NB4 (cell line): ENCODE measurements around the gene LTBP1.

Experiments used
- DNase-seq: peaks from one replicate; pipeline ENCODE4 v3.0.0; 2010; ENCODE audit warnings: low read depth
- H3K4me3 ChIP-seq: one replicate; pipeline ENCODE4 v1.5.1; 2011; ENCODE audit warnings: mild to moderate bottlenecking, low read depth, low read length, moderate library complexity
- CTCF ChIP-seq: IDR thresholded peaks from one replicate; pipeline ENCODE4 v1.5.1; 2012; ENCODE audit warnings: low read depth, low read length
- MAX ChIP-seq: IDR thresholded peaks from 2 replicates; pipeline ENCODE4 v1.6.1; 2011; ENCODE audit warnings: low read depth, low read length
- MYC ChIP-seq: IDR thresholded peaks from 2 replicates; pipeline ENCODE4 v1.6.1; 2011; ENCODE audit warnings: low read depth, low read length
- POLR2A ChIP-seq: IDR thresholded peaks from 2 replicates; pipeline ENCODE4 v1.6.1; 2011; ENCODE audit warnings: mild to moderate bottlenecking; ENCODE audit not compliant: insufficient read length; ENCODE audit errors: extremely low read depth

The LTBP1 gene

GRCh38 chr2:33093283-33093993, 146.7 kb downstream of the LTBP1 start:
- no peak for DNase-seq
- H3K4me3 ChIP-seq, result no peak overlapping the region
- no peak for TF ChIP-seq MYC
- TF ChIP-seq MAX, result no peak
- no peak for TF ChIP-seq CTCF
- TF ChIP-seq POLR2A, result no peak

- no peak for DNase-seq
- TF ChIP-seq POLR2A (no peak), MYC (no peak), CTCF (no peak), MAX (no peak)
- H3K4me3 ChIP-seq, result no peak overlapping the region
Observed at GRCh38 chr2:33094303-33094702, 147.6 kb downstream of the LTBP1 start.

GRCh38 chr2:33099989-33100388, 153.2 kb downstream of the LTBP1 start:
- no peak overlapping the region for H3K4me3 ChIP-seq
- no peak for DNase-seq
- TF ChIP-seq MAX (no peak), POLR2A (no peak), CTCF (no peak)

GRCh38 chr2:33100921-33101320, 154.2 kb downstream of the LTBP1 start:
- no peak for TF ChIP-seq MAX
- no peak for TF ChIP-seq MYC
- no peak for TF ChIP-seq CTCF
- no peak for DNase-seq

GRCh38 chr2:33104052-33104623, 157.4 kb downstream of the LTBP1 start:
- no peak for TF ChIP-seq MAX
- TF ChIP-seq POLR2A, result no peak
- TF ChIP-seq CTCF, result no peak
- no peak for TF ChIP-seq MYC
- no peak overlapping the region for H3K4me3 ChIP-seq
- no peak for DNase-seq

More at GRCh38 chr2:33100921-33101320, 154.2 kb downstream of the LTBP1 start:
- H3K4me3 ChIP-seq, result no peak overlapping the region
